ENCODE data around the gene ZFR2. TPM values are rescaled to one million over a fixed set of nuclear protein-coding genes. Genes with fewer than 3 reads are reported as not detected.

Gene ZFR2
- total and polyA plus RNA-seq, 4 donors: not detected

- TF ChIP-seq YY1 (IDR thresholded peaks at IDR 0.05) (no peak), TAF1 (conservative IDR thresholded peaks at IDR 0.05) (no peak), HNF4A (conservative IDR thresholded peaks at IDR 0.05) (no peak), ZBTB33 (IDR thresholded peaks at IDR 0.05) (no peak), RXRA (IDR thresholded peaks at IDR 0.05) (no peak), HNF4G (IDR thresholded peaks at IDR 0.05) (no peak), RAD21 (IDR thresholded peaks at IDR 0.05) (no peak), FOXA2 (IDR thresholded peaks at IDR 0.05) (no peak), EGR1 (IDR thresholded peaks at IDR 0.05; ENCODE audit: low read depth in 2 of 2) (no peak), FOXA1 (IDR thresholded peaks at IDR 0.05) (no peak), JUND (IDR thresholded peaks at IDR 0.05) (no peak), SP1 (IDR thresholded peaks at IDR 0.05) (no peak), GABPA (IDR thresholded peaks at IDR 0.05 in 1 of 2, conservative IDR thresholded peaks at IDR 0.05 in 1 of 2) (no peak)
- TF ChIP-seq, protein P1, sequence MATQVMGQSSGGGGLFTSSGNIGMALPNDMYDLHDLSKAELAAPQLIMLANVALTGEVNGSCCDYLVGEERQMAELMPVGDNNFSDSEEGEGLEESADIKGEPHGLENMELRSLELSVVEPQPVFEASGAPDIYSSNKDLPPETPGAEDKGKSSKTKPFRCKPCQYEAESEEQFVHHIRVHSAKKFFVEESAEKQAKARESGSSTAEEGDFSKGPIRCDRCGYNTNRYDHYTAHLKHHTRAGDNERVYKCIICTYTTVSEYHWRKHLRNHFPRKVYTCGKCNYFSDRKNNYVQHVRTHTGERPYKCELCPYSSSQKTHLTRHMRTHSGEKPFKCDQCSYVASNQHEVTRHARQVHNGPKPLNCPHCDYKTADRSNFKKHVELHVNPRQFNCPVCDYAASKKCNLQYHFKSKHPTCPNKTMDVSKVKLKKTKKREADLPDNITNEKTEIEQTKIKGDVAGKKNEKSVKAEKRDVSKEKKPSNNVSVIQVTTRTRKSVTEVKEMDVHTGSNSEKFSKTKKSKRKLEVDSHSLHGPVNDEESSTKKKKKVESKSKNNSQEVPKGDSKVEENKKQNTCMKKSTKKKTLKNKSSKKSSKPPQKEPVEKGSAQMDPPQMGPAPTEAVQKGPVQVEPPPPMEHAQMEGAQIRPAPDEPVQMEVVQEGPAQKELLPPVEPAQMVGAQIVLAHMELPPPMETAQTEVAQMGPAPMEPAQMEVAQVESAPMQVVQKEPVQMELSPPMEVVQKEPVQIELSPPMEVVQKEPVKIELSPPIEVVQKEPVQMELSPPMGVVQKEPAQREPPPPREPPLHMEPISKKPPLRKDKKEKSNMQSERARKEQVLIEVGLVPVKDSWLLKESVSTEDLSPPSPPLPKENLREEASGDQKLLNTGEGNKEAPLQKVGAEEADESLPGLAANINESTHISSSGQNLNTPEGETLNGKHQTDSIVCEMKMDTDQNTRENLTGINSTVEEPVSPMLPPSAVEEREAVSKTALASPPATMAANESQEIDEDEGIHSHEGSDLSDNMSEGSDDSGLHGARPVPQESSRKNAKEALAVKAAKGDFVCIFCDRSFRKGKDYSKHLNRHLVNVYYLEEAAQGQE (IDR thresholded peaks at IDR 0.05): no peak
- TF ChIP-seq, protein P2, sequence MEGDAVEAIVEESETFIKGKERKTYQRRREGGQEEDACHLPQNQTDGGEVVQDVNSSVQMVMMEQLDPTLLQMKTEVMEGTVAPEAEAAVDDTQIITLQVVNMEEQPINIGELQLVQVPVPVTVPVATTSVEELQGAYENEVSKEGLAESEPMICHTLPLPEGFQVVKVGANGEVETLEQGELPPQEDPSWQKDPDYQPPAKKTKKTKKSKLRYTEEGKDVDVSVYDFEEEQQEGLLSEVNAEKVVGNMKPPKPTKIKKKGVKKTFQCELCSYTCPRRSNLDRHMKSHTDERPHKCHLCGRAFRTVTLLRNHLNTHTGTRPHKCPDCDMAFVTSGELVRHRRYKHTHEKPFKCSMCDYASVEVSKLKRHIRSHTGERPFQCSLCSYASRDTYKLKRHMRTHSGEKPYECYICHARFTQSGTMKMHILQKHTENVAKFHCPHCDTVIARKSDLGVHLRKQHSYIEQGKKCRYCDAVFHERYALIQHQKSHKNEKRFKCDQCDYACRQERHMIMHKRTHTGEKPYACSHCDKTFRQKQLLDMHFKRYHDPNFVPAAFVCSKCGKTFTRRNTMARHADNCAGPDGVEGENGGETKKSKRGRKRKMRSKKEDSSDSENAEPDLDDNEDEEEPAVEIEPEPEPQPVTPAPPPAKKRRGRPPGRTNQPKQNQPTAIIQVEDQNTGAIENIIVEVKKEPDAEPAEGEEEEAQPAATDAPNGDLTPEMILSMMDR (IDR thresholded peaks at IDR 0.05; ENCODE audit: low read depth, low read length, missing input control): no peak
- TF ChIP-seq, protein P3, sequence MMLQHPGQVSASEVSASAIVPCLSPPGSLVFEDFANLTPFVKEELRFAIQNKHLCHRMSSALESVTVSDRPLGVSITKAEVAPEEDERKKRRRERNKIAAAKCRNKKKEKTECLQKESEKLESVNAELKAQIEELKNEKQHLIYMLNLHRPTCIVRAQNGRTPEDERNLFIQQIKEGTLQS (IDR thresholded peaks at IDR 0.05): no peak
- TF ChIP-seq, protein P4, sequence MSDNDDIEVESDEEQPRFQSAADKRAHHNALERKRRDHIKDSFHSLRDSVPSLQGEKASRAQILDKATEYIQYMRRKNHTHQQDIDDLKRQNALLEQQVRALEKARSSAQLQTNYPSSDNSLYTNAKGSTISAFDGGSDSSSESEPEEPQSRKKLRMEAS (IDR thresholded peaks at IDR 0.05): no peak
- Histone ChIP-seq H3K9ac (ENCODE audit: low read depth in 1 of 2, low read length in 2 of 2) (no peak overlapping the region), H3K27me3 (ENCODE audit: control insufficient read depth in 4 of 4, insufficient read depth in 4 of 4, low read length in 3 of 4) (no peaks in the 10 kb centered on the region), H3K4me1 (ENCODE audit: control insufficient read depth in 4 of 4, insufficient read depth in 4 of 4, low read length in 3 of 4) (no peaks in the 10 kb centered on the region), H3K27ac (ENCODE audit: low read depth in 1 of 2, low read length in 2 of 2) (no peak overlapping the region), H3K4me3 (ENCODE audit: low read depth in 1 of 3, low read length in 3 of 3) (no peak overlapping the region), H3K9me3 (ENCODE audit: control insufficient read depth in 4 of 4, low read length in 3 of 4) (no peaks in the 10 kb centered on the region), H3K36me3 (ENCODE audit: control insufficient read depth in 4 of 4, insufficient read depth in 3 of 4, low read depth in 1 of 4, low read length in 3 of 4) (no peaks in the 10 kb centered on the region)
- DNase-seq (ENCODE audit: low spot score): no peak
- 90% methylated on average over 6 of the region's 6 CpGs for WGBS
Measured at GRCh38 chr19:3832001-3832400, 36.8 kb downstream of the ZFR2 start.

DNA sequence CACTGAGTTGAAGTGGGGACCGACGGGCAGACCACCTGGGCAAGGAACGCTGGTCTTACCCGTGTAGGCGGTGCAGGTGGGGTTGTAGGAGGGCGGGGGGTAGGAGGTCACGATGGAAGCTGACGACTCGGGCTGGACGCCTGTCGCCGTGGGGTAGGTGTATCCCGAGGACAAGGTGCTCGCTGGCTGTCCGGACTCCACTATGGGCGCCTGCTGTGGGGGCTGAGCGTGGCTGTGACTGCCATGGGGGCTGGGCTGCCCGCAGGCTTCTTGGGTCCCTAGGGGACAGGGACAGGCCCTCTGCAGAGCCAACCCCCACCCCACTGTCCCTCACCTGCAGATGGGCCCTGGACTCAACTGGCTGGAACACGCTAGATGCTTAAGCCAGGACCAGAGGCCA is 37.2 kb downstream of the ZFR2 start:
- no peak overlapping the region for H3K4me3 ChIP-seq (ENCODE audit: low read depth in 1 of 3, low read length in 3 of 3)
- TF ChIP-seq EGR1 (IDR thresholded peaks at IDR 0.05; ENCODE audit: low read depth in 2 of 2): no peak
- TF ChIP-seq RXRA (IDR thresholded peaks at IDR 0.05): no peak
- TF ChIP-seq, protein P4 (IDR thresholded peaks at IDR 0.05): no peak
- TF ChIP-seq, protein P2 (IDR thresholded peaks at IDR 0.05; ENCODE audit: low read depth, low read length, missing input control): no peak
- TF ChIP-seq ZBTB33 (IDR thresholded peaks at IDR 0.05): no peak
- TF ChIP-seq, protein P3 (IDR thresholded peaks at IDR 0.05): no peak
- TF ChIP-seq YY1 (IDR thresholded peaks at IDR 0.05): no peak
- TF ChIP-seq NR2F2 (IDR thresholded peaks at IDR 0.05): no peak
- no peak for TF ChIP-seq FOXA1 (IDR thresholded peaks at IDR 0.05)
- TF ChIP-seq SP1 (IDR thresholded peaks at IDR 0.05): no peak
- no peak for DNase-seq (ENCODE audit: low spot score)
- no peak overlapping the region for H3K9ac ChIP-seq (ENCODE audit: low read depth in 1 of 2, low read length in 2 of 2)
- H3K27ac ChIP-seq (ENCODE audit: low read depth in 1 of 2, low read length in 2 of 2): no peak overlapping the region
- no peaks in the 10 kb centered on the region for H3K27me3 ChIP-seq (ENCODE audit: control insufficient read depth in 4 of 4, insufficient read depth in 4 of 4, low read length in 3 of 4)
- no peaks in the 10 kb centered on the region for H3K9me3 ChIP-seq (ENCODE audit: control insufficient read depth in 4 of 4, low read length in 3 of 4)
- no peaks in the 10 kb centered on the region for H3K4me1 ChIP-seq (ENCODE audit: control insufficient read depth in 4 of 4, insufficient read depth in 4 of 4, low read length in 3 of 4)
- no peaks in the 10 kb centered on the region for H3K36me3 ChIP-seq (ENCODE audit: control insufficient read depth in 4 of 4, insufficient read depth in 3 of 4, low read depth in 1 of 4, low read length in 3 of 4)
- WGBS: 73% methylated on average over 19 of the region's 19 CpGs
